Measurements from ENCODE around the gene MBD6. TPM values are rescaled to one million over a fixed set of nuclear protein-coding genes. Genes with fewer than 3 reads are reported as not detected.

The MBD6 gene
- total and polyA plus RNA-seq, 2 of the 8 experiments (the other 6 are each of a cell fraction or from before 2014, with no cell fraction given) = 3.9 to 32.3 TPM

DNA sequence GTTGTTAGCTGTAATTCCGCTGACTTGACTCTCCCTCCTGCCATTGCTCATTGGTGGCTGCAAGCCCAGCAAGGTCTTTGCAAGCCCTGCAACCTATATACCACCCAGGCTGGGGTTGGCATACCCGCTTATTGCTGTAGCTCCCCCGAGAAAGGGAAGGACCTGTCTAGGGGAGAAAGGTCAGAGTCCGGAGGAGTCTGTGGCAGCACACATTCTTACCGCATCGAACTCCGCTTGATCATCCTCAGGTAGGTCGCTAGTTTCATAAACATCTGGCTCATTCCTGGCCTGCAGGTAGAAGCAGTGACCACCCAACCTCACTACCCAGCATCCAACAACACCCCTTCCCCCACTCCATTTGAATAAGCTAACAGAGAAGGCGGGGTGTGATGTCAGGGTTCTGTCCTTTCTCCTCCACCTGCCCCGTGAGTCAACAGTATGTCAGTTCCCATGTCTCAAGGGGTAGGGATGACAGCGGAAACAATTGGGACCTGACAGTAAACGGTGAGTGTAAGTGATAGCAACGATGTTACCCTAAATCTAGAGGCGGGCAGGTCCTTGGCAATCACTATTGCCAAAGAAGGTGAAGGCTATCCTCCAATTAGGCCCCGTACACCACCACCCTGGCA is 23.3 kb downstream of the MBD6 start:
- no peak overlapping the region for H2BK120ac ChIP-seq (replicated peaks; ENCODE audit: low read depth, low read length)
- TF ChIP-seq SAP30 (IDR thresholded peaks at IDR 0.05; ENCODE audit: insufficient read depth, insufficient replicate concordance, low read length) (peak; percentile 57), SIN3A (conservative IDR thresholded peaks at IDR 0.05 in 1 of 2, IDR thresholded peaks at IDR 0.05 in 1 of 2; ENCODE audit: low read depth in 1 of 2, low read length in 2 of 2) (peak in 1 of 2 experiments; percentile 66; a peak in 2 of 4 replicates), GTF2F1 (IDR thresholded peaks at IDR 0.05; ENCODE audit: borderline replicate concordance, low read depth, low read length) (no peak), SRF (IDR thresholded peaks at IDR 0.05; ENCODE audit: low read depth, low read length) (no peak)
- peak overlapping the region; percentile 35; the same call in 1 of the 2 replicates for H2BK5ac ChIP-seq (ENCODE audit: low read depth, low read length)
- POLR2A ChIA-PET (ENCODE audit: partially characterized antibody) = interaction anchor here (0.8 to 6.6 kb wide), 11 partner anchors 8 to 65 kb away, joined by 3 to 65 read pairs (median 4); partner anchors contain the start of genes ARHGEF25 and DDIT3
- no peak overlapping the region for H2AFZ ChIP-seq (ENCODE audit: low read length)
- CTCF ChIA-PET (ENCODE audit: partially characterized antibody) = interaction anchor here (0.7 to 1.9 kb wide), 5 partner anchors 10 to 323 kb away, joined by 3 to 6 read pairs (median 4); no protein-coding TSS in a partner anchor
- no peaks in the 10 kb centered on the region for H3K9me3 ChIP-seq (ENCODE audit: insufficient read depth in 2 of 2, low read depth in 1 of 2, low read length in 1 of 2)
- H2BK20ac ChIP-seq (ENCODE audit: low read length) = no peak overlapping the region
- peaks cover 0 to 5% (median 3%) of the 10 kb centered on the region in 4 experiments; a peak in 2 of 7 replicates for H3K27me3 ChIP-seq (replicated peaks in 1 of 4; ENCODE audit: control insufficient read depth in 3 of 4, extremely low read depth in 1 of 4, insufficient read depth in 3 of 4, low read length in 3 of 4)
- peak overlapping the region; percentile 63 to 90 (median 81); a peak in 7 of 8 replicates for H3K4me3 ChIP-seq (ENCODE audit: extremely low read depth in 1 of 4, insufficient read depth in 2 of 4, low read depth in 3 of 4, low read length in 4 of 4)
- no peak overlapping the region for H3K4ac ChIP-seq (replicated peaks; ENCODE audit: insufficient read length, low read depth, low read length)
- H3K27ac ChIP-seq (ENCODE audit: low read depth, low read length) = 0 out of 2 replicates have a peak overlapping the region, but pooled peaks have one; percentile 16
- no peak overlapping the region for H4K91ac ChIP-seq (replicated peaks; ENCODE audit: insufficient read length, low read length)
- no peak overlapping the region for H4K5ac ChIP-seq (ENCODE audit: insufficient read length, low read depth, low read length)
- peaks cover 0 to 4% (median 0%) of the 10 kb centered on the region in 4 experiments; a peak in 3 of 8 replicates for H3K36me3 ChIP-seq (ENCODE audit: control insufficient read depth in 2 of 4, insufficient read depth in 4 of 4, low read length in 3 of 4)
- H3K23me2 ChIP-seq (ENCODE audit: low read depth, low read length) = peaks cover 19% of the 10 kb centered on the region
- H2BK15ac ChIP-seq (ENCODE audit: low read length) = no peak overlapping the region
- H3K79me1 ChIP-seq (ENCODE audit: low read depth, low read length) = peaks cover 8% of the 10 kb centered on the region; the same call in 1 of the 2 replicates
- no peak for FAIRE-seq
- no peak overlapping the region for H3K18ac ChIP-seq (ENCODE audit: extremely low read depth, low read length)
- H3K14ac ChIP-seq (ENCODE audit: insufficient read length) = no peak overlapping the region
- H3K9ac ChIP-seq (replicated peaks in 1 of 4; ENCODE audit: extremely low read depth in 1 of 4, low read depth in 3 of 4, low read length in 3 of 4) = peak overlapping the region; percentile 82 to 91 (median 86); a peak in 6 of 7 replicates
- H2BK12ac ChIP-seq (ENCODE audit: low read depth, low read length) = 0 out of 2 replicates have a peak overlapping the region, but pooled peaks have one; percentile 0
- H4K8ac ChIP-seq (ENCODE audit: extremely low read depth, insufficient read depth, low read length) = peak overlapping the region; percentile 41; the same call in 1 of the 2 replicates
- H3K79me2 ChIP-seq (ENCODE audit: control insufficient read depth in 1 of 2, insufficient read depth in 2 of 2, low read length in 2 of 2) = peaks cover 4 to 28% of the 10 kb centered on the region in 2 experiments; a peak in 3 of 4 replicates
- DNase-seq (ENCODE audit: low read depth in 1 of 2, low spot score in 2 of 2) = no peak
- H3K23ac ChIP-seq (ENCODE audit: insufficient read length) = no peak overlapping the region
- peak overlapping the region; percentile 83 to 85 for H3K4me2 ChIP-seq (ENCODE audit: insufficient read depth in 1 of 2, low read depth in 2 of 2, low read length in 2 of 2)
- no peak overlapping the region for H3K56ac ChIP-seq (replicated peaks; ENCODE audit: insufficient read length, low read depth, low read length)
- peaks cover 2 to 9% of the 10 kb centered on the region in 2 experiments for H4K20me1 ChIP-seq (replicated peaks in 1 of 2; ENCODE audit: control insufficient read depth in 1 of 2, insufficient read depth in 2 of 2, low read length in 2 of 2)
- H2AK5ac ChIP-seq (ENCODE audit: low read depth, low read length) = no peak overlapping the region
- peaks cover 3 to 14% (median 8%) of the 10 kb centered on the region in 4 experiments; a peak in 6 of 7 replicates for H3K4me1 ChIP-seq (replicated peaks in 1 of 4; ENCODE audit: control insufficient read depth in 3 of 4, insufficient read depth in 4 of 4, low read length in 3 of 4)
- WGBS, 2 experiments (ENCODE audit: extremely low coverage in 1 of 2, insufficient coverage in 1 of 2, insufficient read length in 1 of 2, insufficient replicate concordance in 2 of 2, low coverage in 1 of 2, low lambda C conversion rate in 2 of 2, missing lambda C conversion rate in 1 of 2) = 80% methylated on average over 15 of the region's 15 CpGs; no CpG with 5 or more reads in 1 of the 2 experiments

Data from H1 (cell line).